Loucy (cell line): ENCODE results near the gene TTC7B.

ENCODE experiments used
- CTCF ChIP-seq: fragments of 200-600 bp; sonication (generic); conservative IDR thresholded peaks from 2 replicates; pipeline ENCODE4 v1.5.1; 2014; ENCODE audit warnings: mild to moderate bottlenecking, antibody characterized with exemption, low read length
- EZH2phosphoT487 ChIP-seq: fragments of 200-600 bp; IDR thresholded peaks from 2 replicates; pipeline ENCODE4 v1.6.1; 2018; ENCODE audit warnings: antibody characterized with exemption, mild to moderate bottlenecking, moderate library complexity, borderline replicate concordance

DNA sequence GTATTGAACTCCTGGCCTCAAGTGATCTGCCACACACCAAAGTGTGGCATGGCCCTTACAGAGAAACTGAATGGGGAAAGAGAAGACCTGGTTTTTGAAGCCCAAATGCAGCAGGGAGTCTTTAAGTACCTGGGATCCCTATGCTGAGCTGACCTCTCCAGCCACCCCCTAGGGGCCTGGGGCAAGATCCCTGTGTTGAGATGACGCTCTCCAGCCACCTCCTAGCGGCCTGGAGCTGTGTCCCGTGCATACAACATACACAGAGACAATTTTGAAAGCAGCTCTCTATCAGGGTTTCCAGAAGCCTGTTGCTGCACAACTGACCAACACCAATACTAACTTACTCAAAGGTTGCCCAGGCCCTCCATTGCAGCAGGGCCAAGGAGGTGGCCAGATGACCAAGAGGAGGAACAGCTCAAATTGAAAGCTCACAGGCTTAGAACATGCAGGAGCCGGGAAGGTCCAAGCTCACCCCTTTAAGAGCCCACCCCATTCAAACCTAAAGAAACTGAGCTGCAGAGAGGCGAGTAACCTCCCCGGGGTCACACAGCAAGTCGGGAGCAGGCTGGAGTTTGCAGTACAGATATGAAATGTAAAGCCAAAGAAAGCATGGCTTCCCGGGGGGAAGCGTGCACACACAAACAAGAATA lies 31.5 kb downstream of the TTC7B start:
- TF ChIP-seq EZH2phosphoT487 = no peak
- no peak for TF ChIP-seq CTCF
